H9 (cell line): ENCODE data around the gene ZFPM1. TPM values are rescaled to one million over a fixed set of nuclear protein-coding genes. Genes with fewer than 3 reads are reported as not detected.
A peak's percentile ranks its signal among the peaks of the same experiment; 100 is the strongest.

Experiments used
- DNase-seq: peaks from one replicate; pipeline ENCODE4 v3.0.0-alpha.2; 2017
- H2AFZ ChIP-seq: one replicate; pipeline ENCODE4 v1.6.1; 2013; ENCODE audit warnings: mild to moderate bottlenecking, low read length, control low read depth, moderate library complexity
- H2AK5ac ChIP-seq: 2 replicates; pipeline ENCODE4 v1.6.1; 2013; ENCODE audit warnings: low read length, control low read depth, mixed read lengths; ENCODE audit not compliant: insufficient read length
- H2BK120ac ChIP-seq: one replicate; pipeline ENCODE4 v1.6.1; 2013; ENCODE audit warnings: low read depth, mild to moderate bottlenecking, low read length, control low read depth, inconsistent platforms; ENCODE audit not compliant: poor library complexity, severe bottlenecking
- H2BK12ac ChIP-seq: 2 replicates; pipeline ENCODE4 v1.6.1; 2013; ENCODE audit warnings: low read length, control low read depth, mixed read lengths, low read depth; ENCODE audit not compliant: insufficient read length
- H2BK15ac ChIP-seq: 2 replicates; pipeline ENCODE4 v1.6.1; 2013; ENCODE audit warnings: low read depth, low read length, control low read depth
- H2BK20ac ChIP-seq: one replicate; pipeline ENCODE4 v1.6.1; 2013; ENCODE audit warnings: low read depth, mild to moderate bottlenecking, low read length, control low read depth, inconsistent platforms; ENCODE audit not compliant: poor library complexity, severe bottlenecking
- H2BK5ac ChIP-seq: 2 replicates; pipeline ENCODE4 v1.6.1; 2013; ENCODE audit warnings: low read length, control low read depth, mixed read lengths; ENCODE audit not compliant: insufficient read length
- H3K14ac ChIP-seq: 2 replicates; pipeline ENCODE4 v1.6.1; 2013; ENCODE audit warnings: low read length, control low read depth; ENCODE audit not compliant: insufficient read depth
- H3K18ac ChIP-seq: 2 replicates; pipeline ENCODE4 v1.6.1; 2013; ENCODE audit warnings: low read depth, mild to moderate bottlenecking, mixed read lengths, low read length, control low read depth; ENCODE audit not compliant: insufficient read length
- H3K23ac ChIP-seq: 2 replicates; pipeline ENCODE4 v1.6.1; 2013; ENCODE audit warnings: low read length, control low read depth, mixed read lengths, low read depth; ENCODE audit not compliant: insufficient read length
- H3K23me2 ChIP-seq: 2 replicates; pipeline ENCODE4 v1.6.1; 2013; ENCODE audit warnings: low read depth, mild to moderate bottlenecking, mixed read lengths, low read length, control low read depth; ENCODE audit not compliant: insufficient read length, poor library complexity, severe bottlenecking
- H3K27ac ChIP-seq: 2 replicates; pipeline ENCODE4 v1.5.1; 2013; ENCODE audit warnings: low read length, control low read depth, mixed read lengths, low read depth; ENCODE audit not compliant: insufficient read length
- H3K27me3 ChIP-seq: 2 replicates; pipeline ENCODE4 v1.6.1; 2013; ENCODE audit warnings: low read length, control low read depth, inconsistent platforms; ENCODE audit not compliant: insufficient read depth
- H3K4ac ChIP-seq: 2 replicates; pipeline ENCODE4 v1.6.1; 2013; ENCODE audit warnings: low read depth, mild to moderate bottlenecking, control low read depth, inconsistent platforms, low read length, moderate library complexity
- H3K4me1 ChIP-seq: 2 replicates; pipeline ENCODE4 v1.6.1; 2013; ENCODE audit warnings: low read length, control low read depth, inconsistent platforms; ENCODE audit not compliant: insufficient read depth
- H3K4me2 ChIP-seq: 2 replicates; pipeline ENCODE4 v1.6.1; 2013; ENCODE audit warnings: low read length, control low read depth, mixed read lengths; ENCODE audit not compliant: insufficient read length, insufficient read depth
- H3K56ac ChIP-seq: 2 replicates; pipeline ENCODE4 v1.6.1; 2013; ENCODE audit warnings: low read depth, mild to moderate bottlenecking, mixed read lengths, low read length, control low read depth; ENCODE audit not compliant: insufficient read length
- H3K79me1 ChIP-seq: 2 replicates; pipeline ENCODE4 v1.6.1; 2013; ENCODE audit warnings: low read depth, mild to moderate bottlenecking, moderate library complexity, low read length, control low read depth, inconsistent platforms; ENCODE audit not compliant: insufficient read depth, poor library complexity, severe bottlenecking
- H3K79me2 ChIP-seq: 2 replicates; pipeline ENCODE4 v1.6.1; 2013; ENCODE audit warnings: low read length, control low read depth, inconsistent platforms; ENCODE audit not compliant: insufficient read depth
- H3K9ac ChIP-seq: 2 replicates; pipeline ENCODE4 v1.6.1; 2013; ENCODE audit warnings: low read length, control low read depth, mixed read lengths; ENCODE audit not compliant: insufficient read length; ENCODE audit errors: extremely low read depth
- H3K9me3 ChIP-seq: one replicate; pipeline ENCODE4 v1.6.1; 2013; ENCODE audit warnings: low read depth, low read length, inconsistent platforms; ENCODE audit not compliant: control insufficient read depth
- H3T11ph ChIP-seq: one replicate; pipeline ENCODE4 v1.6.1; 2013; ENCODE audit warnings: mild to moderate bottlenecking, low read length, control low read depth, inconsistent platforms
- H4K20me1 ChIP-seq: one replicate; pipeline ENCODE4 v1.6.1; 2013; ENCODE audit not compliant: control insufficient read depth, insufficient read length, insufficient read depth
- H4K5ac ChIP-seq: 2 replicates; pipeline ENCODE4 v1.6.1; 2013; ENCODE audit warnings: low read depth, mild to moderate bottlenecking, mixed read lengths, low read length, control low read depth; ENCODE audit not compliant: insufficient read length
- H4K8ac ChIP-seq: replicated peaks from 2 replicates; pipeline ENCODE4 v1.6.1; 2013; ENCODE audit warnings: low read length, control low read depth, mixed read lengths, low read depth; ENCODE audit not compliant: insufficient read length
- H4K91ac ChIP-seq: 2 replicates; pipeline ENCODE4 v1.6.1; 2013; ENCODE audit warnings: low read depth, mild to moderate bottlenecking, moderate library complexity, mixed read lengths, low read length, control low read depth; ENCODE audit not compliant: insufficient read length
- H3K27ac Mint-ChIP-seq, 3 experiments: 2 replicates in 2 of 3; 3 replicates in 1 of 3; pipeline ENCODE4 v1.8.0; 2020 to 2021; ENCODE audit warnings: mixed read lengths in 3 of 3, mild to moderate bottlenecking in 1 of 3, moderate library complexity in 1 of 3
- H3K27me3 Mint-ChIP-seq: 2 replicates; pipeline ENCODE4 v1.8.0; 2021; ENCODE audit warnings: low read depth, mild to moderate bottlenecking, moderate library complexity, mixed read lengths
- H3K36me3 Mint-ChIP-seq, 3 experiments: 2 replicates in 2 of 3; 3 replicates in 1 of 3; pipeline ENCODE4 v1.8.0; 2020 to 2021; ENCODE audit warnings: low read depth in 3 of 3, mixed read lengths in 3 of 3; ENCODE audit not compliant: insufficient read depth in 1 of 3
- H3K4me1 Mint-ChIP-seq, 2 experiments: 2 replicates each; pipeline ENCODE4 v1.8.0; 2020; ENCODE audit warnings: mixed read lengths in 2 of 2
- H3K4me3 Mint-ChIP-seq, 2 experiments: 2 replicates in 1 of 2; 3 replicates in 1 of 2; pipeline ENCODE4 v1.8.0; 2020 to 2021; ENCODE audit warnings: mild to moderate bottlenecking in 2 of 2, mixed read lengths in 2 of 2, moderate library complexity in 1 of 2
- H3K9me3 Mint-ChIP-seq, 2 experiments: 2 replicates in 1 of 2; 3 replicates in 1 of 2; pipeline ENCODE4 v1.8.0; 2020; ENCODE audit warnings: mild to moderate bottlenecking in 2 of 2, mixed read lengths in 2 of 2, moderate library complexity in 1 of 2
- WGBS: extraction: QIAGEN DNeasy Blood & Tissue Kit; methylation state at CpG from one replicate; pipeline ENCODE4 v1.1.7; 2013; ENCODE audit warnings: missing lambda C conversion rate, low lambda C conversion rate, mixed read lengths; ENCODE audit not compliant: insufficient read length; ENCODE audit errors: extremely low coverage; 5-methylcytosine and 5-hydroxymethylcytosine counted together
- total RNA-seq: library from RNA; stranded (reverse); gene quantifications from 2 replicates; pipeline ENCODE4 v1.2.1, GENCODE V29; 2021
- TF ChIP-seq, protein P1 (sequence below): fragments of 200-600 bp; sonication (generic); conservative IDR thresholded peaks from 3 replicates; pipeline ENCODE4 v1.8.0; 2021; ENCODE audit warnings: antibody characterized with exemption, mild to moderate bottlenecking

The ZFPM1 gene
- total RNA-seq, 1 experiment from 2014 or later, result 3.6 TPM

DNA sequence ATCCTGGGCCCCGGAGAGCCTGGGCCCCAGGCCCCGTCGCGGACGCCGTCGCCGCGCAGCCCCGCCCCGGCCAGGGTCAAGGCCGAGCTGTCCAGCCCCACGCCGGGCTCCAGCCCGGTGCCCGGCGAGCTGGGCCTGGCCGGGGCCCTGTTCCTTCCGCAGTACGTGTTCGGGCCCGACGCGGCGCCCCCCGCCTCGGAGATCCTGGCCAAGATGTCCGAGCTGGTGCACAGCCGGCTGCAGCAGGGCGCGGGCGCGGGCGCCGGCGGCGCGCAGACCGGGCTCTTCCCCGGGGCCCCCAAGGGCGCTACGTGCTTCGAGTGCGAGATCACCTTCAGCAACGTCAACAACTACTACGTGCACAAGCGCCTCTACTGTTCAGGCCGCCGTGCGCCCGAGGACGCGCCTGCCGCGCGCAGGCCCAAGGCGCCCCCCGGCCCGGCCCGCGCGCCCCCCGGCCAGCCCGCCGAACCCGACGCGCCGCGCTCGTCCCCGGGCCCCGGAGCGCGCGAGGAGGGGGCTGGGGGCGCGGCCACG lies 80.4 kb downstream of the ZFPM1 start:
- Histone ChIP-seq H3K23ac (no peak overlapping the region), H3K4ac (no peak overlapping the region), H2BK5ac (no peak overlapping the region), H2BK15ac (no peak overlapping the region), H3K27ac (no peak overlapping the region), H2AFZ (no peak overlapping the region), H4K20me1 (no peaks in the 10 kb centered on the region), H2AK5ac (no peak overlapping the region), H3K56ac (no peak overlapping the region), H3K23me2 (peaks cover 7% of the 10 kb centered on the region), H4K8ac (no peak overlapping the region), H3K27me3 (no peaks in the 10 kb centered on the region), H3K18ac (no peak overlapping the region), H2BK20ac (no peak overlapping the region), H3K79me1 (no peaks in the 10 kb centered on the region), H3K4me2 (peak overlapping the region; percentile 52), H3K14ac (no peak overlapping the region), H4K91ac (no peak overlapping the region), H3K79me2 (no peaks in the 10 kb centered on the region), H3K4me1 (no peaks in the 10 kb centered on the region), H3T11ph (no peak overlapping the region), H3K9ac (no peak overlapping the region), H4K5ac (no peak overlapping the region), H3K9me3 (no peaks in the 10 kb centered on the region), H2BK120ac (no peak overlapping the region), H2BK12ac (no peak overlapping the region)
- Mint-ChIP-seq H3K27ac (no peak overlapping the region), H3K36me3 (peaks cover 4 to 21% (median 12%) of the 10 kb centered on the region in 3 experiments; a peak in 6 of 7 replicates), H3K9me3 (no peaks in the 10 kb centered on the region), H3K27me3 (peaks cover 16% of the 10 kb centered on the region), H3K4me1 (peaks cover 2 to 24% of the 10 kb centered on the region in 2 experiments), H3K4me3 (peak overlapping the region in 1 of 2 experiments; percentile 42; a peak in 3 of 5 replicates)
- no CpG with 5 or more reads among the region's 79 CpGs for WGBS
- TF ChIP-seq, protein P1, sequence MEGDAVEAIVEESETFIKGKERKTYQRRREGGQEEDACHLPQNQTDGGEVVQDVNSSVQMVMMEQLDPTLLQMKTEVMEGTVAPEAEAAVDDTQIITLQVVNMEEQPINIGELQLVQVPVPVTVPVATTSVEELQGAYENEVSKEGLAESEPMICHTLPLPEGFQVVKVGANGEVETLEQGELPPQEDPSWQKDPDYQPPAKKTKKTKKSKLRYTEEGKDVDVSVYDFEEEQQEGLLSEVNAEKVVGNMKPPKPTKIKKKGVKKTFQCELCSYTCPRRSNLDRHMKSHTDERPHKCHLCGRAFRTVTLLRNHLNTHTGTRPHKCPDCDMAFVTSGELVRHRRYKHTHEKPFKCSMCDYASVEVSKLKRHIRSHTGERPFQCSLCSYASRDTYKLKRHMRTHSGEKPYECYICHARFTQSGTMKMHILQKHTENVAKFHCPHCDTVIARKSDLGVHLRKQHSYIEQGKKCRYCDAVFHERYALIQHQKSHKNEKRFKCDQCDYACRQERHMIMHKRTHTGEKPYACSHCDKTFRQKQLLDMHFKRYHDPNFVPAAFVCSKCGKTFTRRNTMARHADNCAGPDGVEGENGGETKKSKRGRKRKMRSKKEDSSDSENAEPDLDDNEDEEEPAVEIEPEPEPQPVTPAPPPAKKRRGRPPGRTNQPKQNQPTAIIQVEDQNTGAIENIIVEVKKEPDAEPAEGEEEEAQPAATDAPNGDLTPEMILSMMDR, result no peak
- no peak for DNase-seq
